ENCODE measurements around the gene TSC1. TPM values are rescaled to one million over a fixed set of nuclear protein-coding genes. Genes with fewer than 3 reads are reported as not detected.

TSC1 gene
- total RNA-seq, 1 donor from 2014 or later = 64.9 TPM

DNA sequence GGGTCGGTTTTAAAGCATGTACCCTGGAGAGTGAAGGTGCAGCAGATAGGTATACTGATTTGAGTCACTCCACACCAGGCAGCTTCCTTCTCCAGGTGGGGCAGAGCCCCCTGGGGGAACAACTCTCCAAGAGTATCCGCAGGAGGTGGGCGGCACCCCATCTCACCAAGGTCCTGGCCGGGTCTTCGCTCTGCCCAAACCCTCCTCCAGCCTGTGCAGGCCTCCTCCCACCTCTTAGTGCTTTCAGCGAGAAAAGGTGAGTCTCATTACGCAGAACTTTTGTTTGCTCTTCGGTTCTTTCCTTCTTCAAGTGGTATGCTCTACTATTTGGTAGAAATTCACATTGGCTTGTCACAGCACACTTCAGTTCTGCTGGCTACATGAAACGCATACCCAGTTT is 52.0 kb downstream of the TSC1 start:
- Mint-ChIP-seq H3K36me3 (peaks cover 12% of the 10 kb centered on the region), H3K27me3 (ENCODE audit: insufficient read depth, low read depth) (peaks cover 3% of the 10 kb centered on the region), H3K4me3 (no peak overlapping the region), H3K27ac (no peak overlapping the region), H3K9me3 (no peaks in the 10 kb centered on the region), H3K4me1 (no peaks in the 10 kb centered on the region)
- Histone ChIP-seq H3K4me1 (no peaks in the 10 kb centered on the region), H3K9ac (no peak overlapping the region), H3K4me2 (no peak overlapping the region), H3K9me3 (ENCODE audit: low read depth) (no peaks in the 10 kb centered on the region), H3K27me3 (no peaks in the 10 kb centered on the region), H3K79me2 (ENCODE audit: low read depth) (no peaks in the 10 kb centered on the region), H4K20me1 (ENCODE audit: low read depth) (no peaks in the 10 kb centered on the region), H3K36me3 (no peaks in the 10 kb centered on the region), H2AFZ (replicated peaks) (no peak overlapping the region), H3K4me3 (no peak overlapping the region), H3F3A (ENCODE audit: low read depth) (no peaks in the 10 kb centered on the region), H3K27ac (no peak overlapping the region)
- no peak for DNase-seq (ENCODE audit: low spot score)
- TF ChIP-seq, protein P1, sequence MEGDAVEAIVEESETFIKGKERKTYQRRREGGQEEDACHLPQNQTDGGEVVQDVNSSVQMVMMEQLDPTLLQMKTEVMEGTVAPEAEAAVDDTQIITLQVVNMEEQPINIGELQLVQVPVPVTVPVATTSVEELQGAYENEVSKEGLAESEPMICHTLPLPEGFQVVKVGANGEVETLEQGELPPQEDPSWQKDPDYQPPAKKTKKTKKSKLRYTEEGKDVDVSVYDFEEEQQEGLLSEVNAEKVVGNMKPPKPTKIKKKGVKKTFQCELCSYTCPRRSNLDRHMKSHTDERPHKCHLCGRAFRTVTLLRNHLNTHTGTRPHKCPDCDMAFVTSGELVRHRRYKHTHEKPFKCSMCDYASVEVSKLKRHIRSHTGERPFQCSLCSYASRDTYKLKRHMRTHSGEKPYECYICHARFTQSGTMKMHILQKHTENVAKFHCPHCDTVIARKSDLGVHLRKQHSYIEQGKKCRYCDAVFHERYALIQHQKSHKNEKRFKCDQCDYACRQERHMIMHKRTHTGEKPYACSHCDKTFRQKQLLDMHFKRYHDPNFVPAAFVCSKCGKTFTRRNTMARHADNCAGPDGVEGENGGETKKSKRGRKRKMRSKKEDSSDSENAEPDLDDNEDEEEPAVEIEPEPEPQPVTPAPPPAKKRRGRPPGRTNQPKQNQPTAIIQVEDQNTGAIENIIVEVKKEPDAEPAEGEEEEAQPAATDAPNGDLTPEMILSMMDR (IDR thresholded peaks at IDR 0.05) = no peak
- no peak for TF ChIP-seq EZH2 (IDR thresholded peaks at IDR 0.05)
- TF ChIP-seq EZH2phosphoT487 (IDR thresholded peaks at IDR 0.05) = no peak

DNA sequence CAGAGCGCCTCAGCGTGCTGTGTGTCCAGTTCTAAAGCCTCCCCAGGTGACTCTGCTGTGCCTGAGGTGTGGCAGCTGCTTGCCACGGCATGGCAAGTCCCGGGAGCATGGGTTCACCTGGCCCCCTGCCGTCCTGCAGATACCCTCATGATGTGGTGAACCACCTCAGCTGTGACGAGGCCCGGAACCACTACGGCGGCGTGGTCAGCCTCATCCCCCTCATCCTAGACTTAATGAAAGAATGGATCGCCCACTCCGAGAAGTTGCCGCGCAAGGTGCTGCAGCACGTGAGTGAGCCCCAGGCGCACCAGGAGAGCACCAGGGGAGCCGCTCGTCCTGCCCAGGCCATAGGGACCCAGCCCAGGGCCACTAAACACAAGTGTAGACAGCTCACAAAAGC is 56.3 kb downstream of the TSC1 start:
- no peak for DNase-seq (ENCODE audit: low spot score)
- H3K4me3 Mint-ChIP-seq = no peak overlapping the region
- H3K27ac ChIP-seq = no peak overlapping the region
- no peaks in the 10 kb centered on the region for H3K4me1 Mint-ChIP-seq
- no peak overlapping the region for H2AFZ ChIP-seq (replicated peaks)
- no peak overlapping the region for H3K4me3 ChIP-seq
- no peaks in the 10 kb centered on the region for H3K27me3 ChIP-seq
- peaks cover 2% of the 10 kb centered on the region for H3K36me3 Mint-ChIP-seq
- H3K9me3 Mint-ChIP-seq = no peaks in the 10 kb centered on the region
- H3K9ac ChIP-seq = no peak overlapping the region
- no peaks in the 10 kb centered on the region for H4K20me1 ChIP-seq (ENCODE audit: low read depth)
- H3K36me3 ChIP-seq = no peaks in the 10 kb centered on the region
- TF ChIP-seq EZH2phosphoT487 (IDR thresholded peaks at IDR 0.05) (no peak), EZH2 (IDR thresholded peaks at IDR 0.05) (no peak)
- TF ChIP-seq, protein P1 (IDR thresholded peaks at IDR 0.05) = no peak
- no peaks in the 10 kb centered on the region for H3F3A ChIP-seq (ENCODE audit: low read depth)
- no peak overlapping the region for H3K4me2 ChIP-seq
- H3K4me1 ChIP-seq = no peaks in the 10 kb centered on the region
- no peak overlapping the region for H3K27ac Mint-ChIP-seq
- no peaks in the 10 kb centered on the region for H3K9me3 ChIP-seq (ENCODE audit: low read depth)
- H3K79me2 ChIP-seq (ENCODE audit: low read depth) = no peaks in the 10 kb centered on the region
- H3K27me3 Mint-ChIP-seq (ENCODE audit: insufficient read depth, low read depth) = peaks cover 4% of the 10 kb centered on the region

DNA sequence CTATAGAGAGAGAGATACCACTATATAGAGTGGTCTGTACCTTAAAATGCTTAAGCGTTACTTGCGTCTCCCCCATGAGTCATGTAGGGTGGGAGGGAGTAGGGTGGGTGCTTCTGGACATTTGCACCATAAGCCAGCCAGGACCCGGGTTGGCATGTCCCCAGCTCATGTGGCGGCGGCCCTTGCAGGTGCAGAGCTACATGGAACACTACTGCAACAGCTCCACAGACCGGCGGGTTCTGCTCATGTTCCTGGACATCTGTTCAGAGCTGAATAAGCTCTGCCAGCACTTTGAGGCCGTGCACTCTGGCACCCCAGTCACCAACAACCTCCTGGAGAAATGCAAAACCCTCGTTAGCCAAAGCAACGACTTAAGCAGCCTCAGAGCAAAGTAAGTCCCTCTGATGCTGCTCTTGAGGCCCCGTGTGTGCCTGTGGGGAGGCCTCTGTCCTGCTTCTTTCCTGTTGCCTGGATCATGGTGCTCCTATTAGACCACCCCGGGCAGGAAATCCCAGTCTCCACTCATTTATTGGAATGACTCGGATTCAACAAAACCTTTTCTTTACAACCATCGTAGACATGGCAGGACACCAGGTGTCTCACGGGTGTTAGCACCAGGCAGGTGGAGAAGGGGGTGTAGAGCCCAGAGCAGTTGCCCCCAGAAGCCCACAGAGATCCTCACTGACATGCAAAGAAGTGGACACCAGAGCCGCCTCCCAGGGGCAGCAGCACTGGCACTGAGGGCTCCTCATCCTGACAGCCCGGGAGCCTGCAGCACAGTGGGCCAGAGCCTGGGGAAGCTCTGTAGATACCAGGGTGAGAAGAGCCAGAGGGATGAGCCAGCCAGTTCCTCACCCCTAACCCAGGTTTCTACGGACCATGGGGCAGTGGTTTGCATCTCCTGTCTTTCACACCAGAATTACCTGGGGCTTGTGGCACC is 57.0 kb downstream of the TSC1 start:
- Histone ChIP-seq H3K4me1 (no peaks in the 10 kb centered on the region), H3K79me2 (ENCODE audit: low read depth) (no peaks in the 10 kb centered on the region), H2AFZ (replicated peaks) (no peak overlapping the region), H3K9me3 (ENCODE audit: low read depth) (no peaks in the 10 kb centered on the region), H3F3A (ENCODE audit: low read depth) (no peaks in the 10 kb centered on the region), H4K20me1 (ENCODE audit: low read depth) (no peaks in the 10 kb centered on the region), H3K27me3 (no peaks in the 10 kb centered on the region), H3K4me3 (no peak overlapping the region), H3K27ac (no peak overlapping the region), H3K4me2 (no peak overlapping the region), H3K36me3 (no peaks in the 10 kb centered on the region), H3K9ac (no peak overlapping the region)
- no peak for TF ChIP-seq EZH2 (IDR thresholded peaks at IDR 0.05)
- TF ChIP-seq EZH2phosphoT487 (IDR thresholded peaks at IDR 0.05) = no peak
- H3K27ac Mint-ChIP-seq = no peak overlapping the region
- peaks cover 2% of the 10 kb centered on the region for H3K36me3 Mint-ChIP-seq
- H3K27me3 Mint-ChIP-seq (ENCODE audit: insufficient read depth, low read depth) = peaks cover 4% of the 10 kb centered on the region
- DNase-seq (ENCODE audit: low spot score) = no peak
- no peaks in the 10 kb centered on the region for H3K9me3 Mint-ChIP-seq
- no peak overlapping the region for H3K4me3 Mint-ChIP-seq
- H3K4me1 Mint-ChIP-seq = peaks cover 5% of the 10 kb centered on the region

DNA sequence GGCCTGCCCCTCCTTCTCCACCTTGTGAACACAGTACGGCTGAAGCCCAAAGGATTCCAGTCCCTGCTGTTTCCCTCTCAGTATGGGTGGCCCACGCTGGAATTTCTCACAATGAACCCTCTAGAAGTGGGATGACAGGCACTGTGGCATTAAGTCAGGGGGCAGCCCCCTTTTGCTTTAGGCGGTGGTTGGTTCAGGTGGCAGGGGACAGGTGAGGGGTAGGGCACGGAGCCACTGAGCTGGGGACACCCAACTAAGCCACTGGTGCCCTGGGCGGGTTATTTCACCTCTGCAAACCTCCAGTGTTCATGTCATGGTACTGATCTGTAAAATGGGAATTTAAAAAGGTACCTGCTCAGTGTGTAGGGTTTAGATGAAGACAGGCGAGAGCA is 58.1 kb downstream of the TSC1 start:
- Mint-ChIP-seq H3K4me1 (peaks cover 5% of the 10 kb centered on the region), H3K27me3 (ENCODE audit: insufficient read depth, low read depth) (peaks cover 4% of the 10 kb centered on the region), H3K27ac (no peak overlapping the region), H3K36me3 (peaks cover 2% of the 10 kb centered on the region), H3K4me3 (no peak overlapping the region), H3K9me3 (no peaks in the 10 kb centered on the region)
- Histone ChIP-seq H2AFZ (replicated peaks) (no peak overlapping the region), H3K4me1 (no peaks in the 10 kb centered on the region), H3K4me3 (no peak overlapping the region), H3K27ac (no peak overlapping the region), H3K79me2 (ENCODE audit: low read depth) (no peaks in the 10 kb centered on the region), H3F3A (ENCODE audit: low read depth) (no peaks in the 10 kb centered on the region), H3K27me3 (no peaks in the 10 kb centered on the region), H4K20me1 (ENCODE audit: low read depth) (no peaks in the 10 kb centered on the region), H3K9ac (no peak overlapping the region), H3K36me3 (no peaks in the 10 kb centered on the region), H3K4me2 (no peak overlapping the region), H3K9me3 (ENCODE audit: low read depth) (no peaks in the 10 kb centered on the region)
- no peak for DNase-seq (ENCODE audit: low spot score)
- TF ChIP-seq, protein P1 (IDR thresholded peaks at IDR 0.05) = no peak
- no peak for TF ChIP-seq EZH2phosphoT487 (IDR thresholded peaks at IDR 0.05)
- no peak for TF ChIP-seq EZH2 (IDR thresholded peaks at IDR 0.05)

Measured in neural progenitor cell (in vitro differentiated cells).